WTC11 (cell line): ENCODE data around the gene KCTD11.
"Not testable (repeated sequence)": the region's sequence is repeated elsewhere in the genome, so short reads cannot be mapped to it uniquely, and the experiment has no call there.

Experiments used
- TF ChIP-seq, protein P1 (sequence below): fragments of 200-600 bp; IDR thresholded peaks from 2 replicates; pipeline ENCODE4 v1.8.0; 2022; ENCODE audit warnings: antibody characterized with exemption
- TF ChIP-seq, protein P2 (sequence below): sonication (generic); formaldehyde crosslinking; IDR thresholded peaks from 2 replicates; pipeline ENCODE4 v1.8.0; 2022; ENCODE audit warnings: mild to moderate bottlenecking, missing genetic modification reagents

DNA sequence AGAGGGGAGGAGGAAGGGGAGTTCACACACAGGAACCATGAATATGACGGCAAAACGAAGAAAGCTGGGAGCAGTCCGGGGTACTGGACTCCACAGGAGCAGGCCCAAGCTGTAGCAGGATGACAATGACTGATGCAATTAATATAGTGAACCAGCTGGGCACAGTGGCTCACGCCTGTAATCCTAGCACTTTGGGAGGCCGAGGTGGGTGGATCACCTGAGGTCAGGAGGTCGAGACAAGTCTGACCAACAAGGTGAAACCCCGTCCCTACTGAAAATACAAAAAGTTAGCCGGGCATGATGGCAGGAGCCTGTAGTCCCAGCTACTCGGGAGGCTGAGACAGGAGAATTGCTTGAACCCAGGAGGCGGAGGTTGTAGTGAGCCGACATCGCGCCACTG lies 16.2 kb upstream of the KCTD11 start:
- TF ChIP-seq, protein P1, sequence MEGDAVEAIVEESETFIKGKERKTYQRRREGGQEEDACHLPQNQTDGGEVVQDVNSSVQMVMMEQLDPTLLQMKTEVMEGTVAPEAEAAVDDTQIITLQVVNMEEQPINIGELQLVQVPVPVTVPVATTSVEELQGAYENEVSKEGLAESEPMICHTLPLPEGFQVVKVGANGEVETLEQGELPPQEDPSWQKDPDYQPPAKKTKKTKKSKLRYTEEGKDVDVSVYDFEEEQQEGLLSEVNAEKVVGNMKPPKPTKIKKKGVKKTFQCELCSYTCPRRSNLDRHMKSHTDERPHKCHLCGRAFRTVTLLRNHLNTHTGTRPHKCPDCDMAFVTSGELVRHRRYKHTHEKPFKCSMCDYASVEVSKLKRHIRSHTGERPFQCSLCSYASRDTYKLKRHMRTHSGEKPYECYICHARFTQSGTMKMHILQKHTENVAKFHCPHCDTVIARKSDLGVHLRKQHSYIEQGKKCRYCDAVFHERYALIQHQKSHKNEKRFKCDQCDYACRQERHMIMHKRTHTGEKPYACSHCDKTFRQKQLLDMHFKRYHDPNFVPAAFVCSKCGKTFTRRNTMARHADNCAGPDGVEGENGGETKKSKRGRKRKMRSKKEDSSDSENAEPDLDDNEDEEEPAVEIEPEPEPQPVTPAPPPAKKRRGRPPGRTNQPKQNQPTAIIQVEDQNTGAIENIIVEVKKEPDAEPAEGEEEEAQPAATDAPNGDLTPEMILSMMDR, result not testable (repeated sequence)
- TF ChIP-seq, protein P2, sequence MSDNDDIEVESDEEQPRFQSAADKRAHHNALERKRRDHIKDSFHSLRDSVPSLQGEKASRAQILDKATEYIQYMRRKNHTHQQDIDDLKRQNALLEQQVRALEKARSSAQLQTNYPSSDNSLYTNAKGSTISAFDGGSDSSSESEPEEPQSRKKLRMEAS, result not testable (repeated sequence)
